ENCODE results near the gene ENO3.

The ENO3 gene

DNA sequence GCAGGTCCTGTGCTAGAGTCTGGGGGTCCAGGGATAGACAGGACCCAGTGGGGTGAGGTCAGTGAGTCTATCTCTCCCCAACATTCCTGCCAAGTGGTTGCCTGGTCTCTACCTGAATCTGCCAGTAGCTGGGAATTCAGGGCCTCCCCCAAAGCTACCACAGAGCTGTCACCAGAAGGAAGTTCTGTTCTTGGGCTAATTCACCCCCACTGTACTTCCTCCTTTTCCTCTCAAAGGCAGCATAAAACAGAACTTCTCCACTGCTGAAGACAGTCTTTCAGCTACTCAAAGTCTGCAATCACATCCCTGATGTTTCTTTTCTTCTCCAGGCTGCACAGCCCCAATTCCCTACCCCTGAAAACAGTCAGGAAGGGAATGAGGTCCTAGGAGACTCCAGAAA is 27.8 kb downstream of the ENO3 start:
- no peak for FAIRE-seq

DNA sequence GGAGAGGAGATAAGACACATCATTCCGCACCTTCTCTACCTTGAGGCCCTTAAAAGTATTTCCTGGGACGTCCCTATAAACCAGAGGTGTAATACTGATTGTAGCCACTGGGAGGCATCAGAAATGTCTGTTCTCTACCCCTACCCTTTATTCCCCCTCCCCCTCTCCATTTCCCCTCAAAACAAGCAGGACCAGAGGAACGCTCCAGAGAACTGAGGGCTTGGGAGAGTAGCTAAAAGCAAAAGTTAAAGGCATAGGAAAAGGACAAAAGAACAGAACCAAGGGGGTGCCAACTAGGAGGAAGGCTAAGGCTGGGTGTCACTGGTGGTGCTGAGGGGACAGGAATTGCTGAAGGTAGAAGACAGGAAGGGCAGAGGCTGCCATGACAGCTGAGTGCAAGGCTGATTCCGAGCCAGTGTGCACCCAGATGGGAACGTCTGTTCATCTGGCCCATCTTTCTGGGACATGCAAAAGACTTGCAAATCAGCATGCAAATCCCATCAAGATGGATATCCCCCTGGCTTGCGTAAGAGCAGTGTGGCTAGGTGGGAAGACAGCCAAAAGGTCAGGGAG is 29.8 kb downstream of the ENO3 start:
- no peak for FAIRE-seq

- FAIRE-seq: no peak
Measured at GRCh38 chr17:4982305-4982704, 31.4 kb downstream of the ENO3 start.

- no peak for FAIRE-seq
Measured at GRCh38 chr17:4986403-4986802, 35.5 kb downstream of the ENO3 start.

GRCh38 chr17:4986951-4987766 is 36.2 kb downstream of the ENO3 start, which contains the start of gene CAMTA2:
Gene CAMTA2 (minus strand): TSS chr17:4987675. CDS start chr17:4986222, 1,453 bp downstream.
- FAIRE-seq: no peak

DNA sequence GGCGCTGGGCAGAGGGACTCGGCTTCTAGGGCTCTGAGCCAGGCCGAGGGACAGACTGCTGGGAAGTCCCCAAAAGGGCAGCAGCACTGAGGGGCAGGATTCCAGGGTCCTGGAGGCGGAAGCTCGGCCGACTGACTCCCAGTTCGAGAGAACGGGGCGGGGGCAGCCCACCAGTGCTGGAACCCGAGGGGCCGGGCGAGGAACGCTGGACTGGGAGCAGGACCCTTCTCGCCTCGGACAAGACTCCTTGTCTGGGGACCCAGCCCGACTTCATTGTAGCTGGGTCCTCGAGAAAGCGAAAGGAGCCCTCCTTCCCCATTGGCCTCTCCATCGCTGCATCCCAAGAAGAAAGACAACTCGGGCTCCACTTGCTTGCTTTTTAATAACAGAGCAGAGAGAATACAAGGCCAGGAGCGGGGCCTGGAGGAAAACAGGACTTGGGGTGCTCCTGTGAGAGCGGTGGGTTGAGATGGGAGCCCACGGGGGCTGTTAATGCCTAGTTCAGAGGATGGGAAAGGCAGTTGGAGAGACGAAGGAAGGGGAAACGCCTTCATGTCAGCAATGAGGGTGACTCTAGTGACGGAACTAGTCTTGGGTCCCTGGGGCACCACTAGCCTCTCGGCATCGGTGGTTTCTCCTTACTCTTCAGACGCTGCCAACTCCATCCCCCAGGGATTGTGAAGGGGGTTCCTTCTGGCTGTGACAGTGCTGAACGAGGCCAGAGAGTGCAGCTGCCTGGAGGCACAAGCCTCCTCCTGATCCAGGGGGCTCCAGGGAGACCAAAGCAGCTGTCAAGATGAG is 37.0 kb downstream of the ENO3 start:
- FAIRE-seq: no peak

DNA sequence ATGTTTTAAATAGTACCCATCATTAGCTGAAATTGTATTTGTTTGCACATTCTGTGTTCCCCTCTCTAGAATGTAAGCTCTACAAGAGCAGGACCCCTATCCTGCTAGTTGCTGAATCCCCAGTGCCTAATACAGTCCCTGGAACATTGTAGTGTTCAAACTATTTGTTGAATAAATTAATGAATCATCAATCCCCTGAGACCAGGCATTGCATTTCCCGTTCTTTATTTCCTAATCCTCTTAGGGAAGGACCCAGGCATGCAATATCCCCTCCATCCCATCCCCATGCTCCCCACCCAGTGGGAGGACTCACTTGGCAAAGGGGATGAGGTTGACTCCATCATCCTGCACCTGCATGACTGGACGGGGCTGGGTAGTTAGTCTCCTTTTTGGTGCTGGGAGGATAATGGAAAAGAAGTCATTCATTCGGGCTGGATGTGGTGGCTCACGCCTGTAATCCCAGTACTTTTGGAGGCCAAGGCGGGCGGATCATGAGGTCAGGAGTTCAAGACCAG is 43.2 kb downstream of the ENO3 start:
- FAIRE-seq: no peak

GRCh38 chr17:4997302-4998026 is 46.5 kb downstream of the ENO3 start, which contains the start of the genes INCA1 and KIF1C:
Gene INCA1 (minus strand): TSS chr17:4997522. CDS start chr17:4994437, 3,085 bp downstream.
Gene KIF1C (plus strand): TSS chr17:4997950. CDS start chr17:5000247, 2,297 bp downstream.
- FAIRE-seq: no peak

DNA sequence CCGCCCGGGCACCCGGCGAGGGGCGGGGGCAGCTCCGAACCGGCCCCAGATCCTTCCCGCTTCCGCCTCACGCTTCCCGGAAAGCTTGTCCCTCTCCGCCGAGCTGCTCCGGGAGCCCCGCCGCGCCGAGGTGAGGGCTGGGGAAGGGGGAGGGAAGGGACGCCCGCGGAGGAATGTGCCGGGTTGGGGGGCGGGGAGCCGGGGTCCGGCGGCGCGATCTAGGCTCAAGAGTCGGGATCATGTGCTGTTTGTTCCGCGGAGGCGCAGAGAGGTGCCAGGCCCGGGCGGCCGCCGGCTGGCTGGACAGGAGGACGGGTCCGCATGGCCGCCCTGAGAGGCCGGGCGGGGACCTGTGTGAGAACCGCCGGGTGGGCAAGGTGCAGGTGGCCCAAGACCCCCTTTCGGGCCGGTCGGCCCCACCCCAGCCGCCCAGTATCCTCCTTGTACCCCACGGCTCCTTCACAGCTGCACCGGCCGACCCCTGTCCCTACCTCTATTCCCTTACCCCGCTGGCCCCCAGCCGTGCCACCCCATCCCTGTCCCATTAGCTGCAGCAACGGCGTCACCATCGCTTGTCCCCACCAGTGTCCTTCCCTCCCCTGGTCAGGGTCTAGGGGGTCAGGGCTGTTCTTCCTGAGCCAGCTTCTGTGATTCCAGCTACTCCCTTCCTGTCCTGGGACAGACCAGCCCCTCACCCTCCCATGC is 47.3 kb downstream of the ENO3 start:
- no peak for FAIRE-seq

DNA sequence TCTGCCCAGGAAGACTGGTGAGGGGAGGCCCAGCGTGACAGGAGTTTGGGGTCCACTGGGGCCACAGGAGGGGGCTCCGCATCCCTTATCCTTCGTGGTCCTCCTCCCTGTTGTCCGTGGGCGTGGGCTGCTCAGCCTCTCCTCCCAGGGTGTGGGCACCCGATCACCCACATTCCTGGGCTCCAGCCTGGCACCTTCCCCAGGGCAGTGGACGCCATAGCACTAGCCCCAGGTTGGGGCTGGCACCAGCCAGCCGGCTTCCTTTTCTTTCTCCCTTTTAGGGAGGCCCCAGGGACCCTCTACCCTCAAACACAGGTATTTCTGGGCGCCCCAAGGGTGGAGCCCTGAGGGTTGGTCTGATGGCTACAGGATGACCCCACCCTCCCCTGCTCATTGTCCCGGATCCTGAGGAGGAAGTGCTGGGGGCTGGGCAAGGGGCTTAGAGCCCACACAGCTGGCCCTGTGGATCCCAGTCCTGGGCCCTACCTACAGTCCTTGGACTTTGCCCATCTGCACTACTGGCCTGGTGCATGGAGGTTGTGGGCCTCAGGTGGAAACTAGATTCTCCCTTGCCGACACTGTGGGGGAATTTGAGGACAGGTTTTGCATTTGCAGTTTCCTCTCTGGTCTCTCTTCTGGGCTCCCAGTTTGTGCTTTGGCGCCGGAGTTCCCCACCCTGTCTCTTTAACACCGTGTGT is 48.0 kb downstream of the ENO3 start:
- no peak for FAIRE-seq

DNA sequence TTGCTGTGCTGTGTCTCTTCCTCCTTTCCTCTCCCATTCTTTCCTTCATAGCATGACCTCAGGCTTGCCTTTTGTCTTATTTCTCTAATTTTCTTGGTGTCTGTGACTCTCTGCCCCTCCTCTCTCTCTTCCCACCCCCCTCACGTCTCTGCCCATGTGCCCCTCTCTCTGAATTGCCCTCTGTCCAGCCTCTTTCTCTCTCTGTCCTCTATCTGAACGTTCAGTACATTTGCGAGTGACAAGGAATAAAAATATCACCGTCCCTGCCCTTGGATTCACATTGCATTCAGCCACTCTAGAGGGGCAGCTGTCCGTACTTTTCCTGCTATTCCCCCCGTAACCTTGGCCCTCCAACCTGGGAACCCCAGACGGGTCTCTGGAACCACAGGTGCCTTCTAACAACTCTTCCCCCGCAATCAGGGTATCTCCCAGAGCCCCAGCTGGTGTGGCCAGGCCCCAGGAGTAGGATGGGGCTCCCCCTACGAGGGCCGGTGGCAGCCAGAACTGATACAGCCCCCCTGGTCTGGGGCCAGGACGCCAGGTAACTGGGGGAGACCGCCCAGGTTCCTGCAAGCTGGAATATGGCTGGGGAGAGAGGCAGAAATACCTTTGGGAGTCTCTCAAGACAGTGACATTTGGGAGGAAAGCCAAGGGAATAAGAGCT is 48.6 kb downstream of the ENO3 start:
- no peak for FAIRE-seq

GRCh38 chr17:5000237-5000639 is 49.3 kb downstream of the ENO3 start:
- FAIRE-seq: no peak

GRCh38 chr17:5002121-5002788 is 51.3 kb downstream of the ENO3 start:
- no peak for FAIRE-seq

- FAIRE-seq: no peak
Measured at GRCh38 chr17:5003214-5003867, 52.4 kb downstream of the ENO3 start.
